ENCODE measurements around the gene FBP2.
"Not testable (repeated sequence)": the region's sequence is repeated elsewhere in the genome, so short reads cannot be mapped to it uniquely, and the experiment has no call there.

Gene FBP2

GRCh38 chr9:94606646-94607422 is 13.2 kb upstream of the FBP2 start:
- DNase-seq (ENCODE audit: low spot score), result no peak

- DNase-seq (ENCODE audit: low spot score), result peak; percentile 93
Measured at GRCh38 chr9:94603259-94604160, 9.9 kb upstream of the FBP2 start.

- no peak for DNase-seq (ENCODE audit: low spot score)
Measured at GRCh38 chr9:94602666-94603065, 9.0 kb upstream of the FBP2 start.

DNA sequence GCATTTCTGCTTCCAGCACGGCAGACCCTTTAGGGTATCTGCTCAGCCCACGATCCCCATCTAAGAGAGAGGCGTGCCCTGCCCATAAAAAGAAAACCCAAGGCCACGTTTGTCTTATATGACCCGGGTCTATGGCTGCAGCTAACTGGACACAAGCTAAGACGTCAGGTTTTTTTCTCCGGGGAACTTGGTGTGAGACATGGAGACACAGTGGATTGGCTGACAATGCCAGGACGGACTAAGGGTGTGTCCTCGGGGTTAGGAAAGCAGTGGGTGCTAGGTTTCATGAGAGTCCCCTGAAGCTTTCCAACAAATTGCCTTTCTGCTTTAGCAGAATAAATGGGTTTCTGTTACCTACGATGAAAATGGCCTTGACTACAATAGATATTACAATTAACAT is 7.1 kb upstream of the FBP2 start:
- DNase-seq (ENCODE audit: low spot score), result no peak

GRCh38 chr9:94600258-94600657 is 6.6 kb upstream of the FBP2 start:
- DNase-seq (ENCODE audit: low spot score), result no peak

DNA sequence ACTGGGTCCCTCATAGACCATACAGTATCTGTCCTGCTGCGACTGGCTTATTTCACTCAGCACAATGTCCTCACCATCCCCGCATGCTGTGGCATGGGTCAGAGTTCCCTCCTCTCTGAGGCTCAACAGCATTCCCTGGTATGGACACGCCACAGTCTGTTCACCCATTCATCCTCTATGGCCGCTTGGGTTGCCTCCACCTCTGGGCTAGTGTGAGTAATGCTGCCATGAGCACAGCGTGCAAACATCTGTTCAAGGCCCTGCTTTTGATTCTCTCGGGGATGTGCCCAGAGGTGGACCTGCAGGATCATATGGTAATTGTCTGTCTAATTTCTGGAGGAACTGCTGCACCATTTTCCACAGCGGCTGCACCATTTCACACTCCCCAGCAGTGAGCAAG is 5.5 kb upstream of the FBP2 start:
- no peak for DNase-seq (ENCODE audit: low spot score)

GRCh38 chr9:94592683-94593082 is 941 bp downstream of the FBP2 start:
- not testable (repeated sequence) for DNase-seq (ENCODE audit: low spot score)

DNA sequence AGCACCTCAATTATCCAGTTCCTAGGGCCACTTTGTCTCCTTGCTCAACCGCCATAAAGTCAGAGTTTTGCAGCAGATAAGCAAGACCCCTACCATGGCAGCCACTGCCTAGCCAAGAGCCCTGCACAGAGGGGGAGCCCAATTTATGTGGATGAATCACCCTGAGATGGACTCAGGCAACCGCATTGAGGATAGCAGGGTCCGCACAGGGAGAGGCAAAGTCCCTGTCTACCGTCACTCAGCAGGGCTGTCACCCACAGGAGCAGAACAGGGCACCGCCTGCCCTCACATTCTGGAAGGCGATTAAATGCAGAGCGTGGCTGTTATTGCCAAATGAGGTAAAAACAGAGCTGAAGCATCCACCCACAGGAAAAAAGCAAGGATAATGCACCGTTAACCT is 1.7 kb downstream of the FBP2 start:
- no peak for DNase-seq (ENCODE audit: low spot score)

DNA sequence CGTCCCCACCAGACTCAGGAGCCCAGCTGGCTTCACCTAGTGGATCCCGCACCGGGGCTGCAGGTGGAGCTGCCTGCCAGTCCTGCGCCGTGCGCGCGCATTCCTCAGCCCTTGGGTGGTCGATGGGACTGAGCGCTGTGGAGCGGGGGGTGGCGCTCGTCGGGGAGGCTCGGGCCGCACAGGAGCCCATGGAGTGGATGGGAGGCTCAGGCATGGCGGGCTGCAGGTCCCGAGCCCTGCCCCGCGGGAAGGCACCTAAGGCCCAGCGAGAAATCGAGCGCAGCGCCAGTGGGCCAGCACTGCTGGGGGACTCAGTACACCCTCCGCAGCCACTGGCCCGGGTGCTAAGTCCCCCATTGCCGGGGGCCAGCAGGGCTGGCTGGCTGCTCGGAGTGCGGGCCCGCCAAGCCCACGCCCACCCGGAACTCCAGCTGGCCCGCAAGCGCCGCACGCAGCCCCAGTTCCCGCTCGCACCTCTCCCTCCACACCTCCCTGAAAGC is 2.5 kb downstream of the FBP2 start:
- DNase-seq (ENCODE audit: low spot score), result not testable (repeated sequence)

- DNase-seq (ENCODE audit: low spot score), result no peak
Measured at GRCh38 chr9:94588681-94589080, 4.9 kb downstream of the FBP2 start.

DNA sequence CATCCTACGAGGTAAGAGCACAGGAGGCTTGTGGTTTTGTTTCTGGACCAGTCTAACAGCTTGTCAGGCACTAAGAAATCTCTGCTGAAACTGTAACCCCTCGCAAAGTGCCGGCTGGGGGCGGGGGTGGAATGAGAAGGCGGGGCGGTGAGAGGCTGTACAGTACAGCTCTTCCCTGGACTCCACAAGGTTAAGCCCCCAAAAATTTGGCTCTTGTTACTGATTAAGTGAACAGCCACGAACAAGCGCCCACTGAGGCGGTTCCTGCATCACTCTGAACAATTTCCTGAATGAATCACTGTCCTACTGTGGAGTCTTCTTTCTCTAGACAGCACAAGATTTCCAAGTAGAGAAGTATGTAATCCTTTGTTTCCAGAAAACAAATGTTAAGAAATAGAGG is 6.8 kb downstream of the FBP2 start:
- DNase-seq (ENCODE audit: low spot score), result peak; percentile 65

DNA sequence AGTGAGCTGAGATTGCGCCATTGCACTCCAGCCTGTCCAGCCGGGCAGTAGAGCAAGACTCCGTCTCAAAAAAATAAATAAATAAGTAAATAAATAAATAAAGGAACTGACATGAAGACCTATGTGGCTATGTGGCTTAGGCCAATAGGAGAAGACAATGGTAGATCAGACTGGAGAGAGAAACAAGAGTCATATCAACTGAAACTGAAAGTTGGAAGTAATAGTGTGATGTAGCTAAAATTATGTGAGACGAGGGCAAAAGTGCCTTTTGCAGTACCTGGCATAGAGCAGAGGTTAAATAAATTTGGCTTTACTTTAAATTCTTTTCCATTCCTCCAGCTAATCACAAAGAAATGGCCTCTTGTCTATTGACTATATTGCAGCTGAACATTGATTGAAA is 7.3 kb downstream of the FBP2 start:
- DNase-seq (ENCODE audit: low spot score), result no peak

GRCh38 chr9:94584555-94584954 is 9.1 kb downstream of the FBP2 start:
- DNase-seq (ENCODE audit: low spot score), result no peak

DNA sequence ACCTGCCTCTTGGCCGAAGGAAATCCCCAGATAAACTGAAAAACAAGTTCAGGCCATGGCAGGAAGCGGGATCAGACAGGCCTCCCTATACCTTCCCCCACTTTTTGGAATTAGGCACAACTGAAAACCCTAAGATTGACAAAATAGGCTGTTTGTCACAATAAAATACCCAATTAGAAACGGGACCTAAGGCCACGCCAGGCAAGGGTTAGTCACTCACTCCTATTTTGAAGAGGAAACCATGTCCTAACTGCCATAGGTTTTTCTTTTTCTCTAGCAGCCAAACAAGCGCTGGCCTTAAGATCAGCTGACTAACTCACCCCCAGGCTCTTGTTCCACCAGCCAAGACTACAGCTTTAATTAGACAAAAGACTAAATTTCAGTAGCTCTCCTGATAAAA is 11.9 kb downstream of the FBP2 start:
- no peak for DNase-seq (ENCODE audit: low spot score)

GRCh38 chr9:94577571-94577970 is 16.1 kb downstream of the FBP2 start:
- DNase-seq (ENCODE audit: low spot score), result no peak

GRCh38 chr9:94577036-94577435 is 16.6 kb downstream of the FBP2 start:
- no peak for DNase-seq (ENCODE audit: low spot score)

- no peak for DNase-seq (ENCODE audit: low spot score)
Measured at GRCh38 chr9:94576131-94576530, 17.5 kb downstream of the FBP2 start.

- no peak for DNase-seq (ENCODE audit: low spot score)
Measured at GRCh38 chr9:94568972-94569712, 24.5 kb downstream of the FBP2 start.

DNA sequence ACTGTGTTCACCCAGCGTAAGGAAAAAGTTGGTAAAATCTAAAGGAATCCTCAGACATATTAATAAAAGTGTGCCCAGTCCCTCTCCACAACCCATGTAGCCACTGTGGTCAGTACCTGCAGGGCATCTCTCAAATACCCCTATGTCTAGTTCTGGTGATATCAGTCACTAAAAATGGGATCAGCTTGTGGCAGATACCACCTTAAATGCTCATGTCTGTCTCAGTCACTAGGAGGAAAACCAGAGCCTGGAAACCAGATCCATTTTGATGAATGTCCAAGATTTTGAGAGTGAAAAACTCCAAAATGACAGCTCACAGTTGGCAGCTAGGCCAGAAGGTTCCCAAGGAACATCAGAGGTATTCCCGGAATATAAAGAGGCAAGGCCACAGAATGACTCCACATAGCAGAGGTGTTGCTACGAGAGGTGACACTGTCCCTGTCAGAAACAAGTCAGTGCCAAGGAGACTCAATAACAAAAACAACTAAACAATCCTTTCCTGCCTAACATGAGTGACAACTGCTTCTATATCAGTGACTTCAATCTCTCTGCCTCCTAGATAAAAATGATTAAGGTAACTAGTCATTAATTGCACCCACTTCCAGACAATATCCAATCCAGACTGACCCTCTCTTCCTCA is 25.3 kb downstream of the FBP2 start:
- DNase-seq (ENCODE audit: low spot score), result no peak

DNA sequence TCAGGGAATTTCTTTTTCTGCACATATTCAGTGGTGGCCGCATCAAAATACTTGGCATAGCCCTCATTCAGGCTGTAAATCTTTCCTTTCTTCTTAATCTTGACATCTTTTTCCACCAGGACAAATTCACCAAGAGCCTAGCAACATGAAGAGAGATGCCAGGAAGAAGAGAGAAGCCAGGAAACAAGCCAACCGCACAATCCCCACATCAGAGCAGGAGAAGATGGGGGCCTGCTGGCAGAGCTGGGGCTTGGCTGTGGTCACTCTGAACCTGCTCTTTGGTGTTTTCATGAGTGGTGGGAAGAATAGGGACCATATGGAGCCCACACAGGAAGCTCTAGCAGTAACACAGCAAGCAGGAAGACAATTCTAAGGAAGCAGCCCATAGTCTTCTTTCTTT is 26.4 kb downstream of the FBP2 start:
- no peak for DNase-seq (ENCODE audit: low spot score)

GRCh38 chr9:94566550-94566949 is 27.1 kb downstream of the FBP2 start:
- no peak for DNase-seq (ENCODE audit: low spot score)

- not testable (repeated sequence) for DNase-seq (ENCODE audit: low spot score)
Measured at GRCh38 chr9:94564279-94564678, 29.3 kb downstream of the FBP2 start.
